ENCODE data around the gene MRPS33.
"Not testable (repeated sequence)": the region's sequence is repeated elsewhere in the genome, so short reads cannot be mapped to it uniquely, and the experiment has no call there.

MRPS33 gene

DNA sequence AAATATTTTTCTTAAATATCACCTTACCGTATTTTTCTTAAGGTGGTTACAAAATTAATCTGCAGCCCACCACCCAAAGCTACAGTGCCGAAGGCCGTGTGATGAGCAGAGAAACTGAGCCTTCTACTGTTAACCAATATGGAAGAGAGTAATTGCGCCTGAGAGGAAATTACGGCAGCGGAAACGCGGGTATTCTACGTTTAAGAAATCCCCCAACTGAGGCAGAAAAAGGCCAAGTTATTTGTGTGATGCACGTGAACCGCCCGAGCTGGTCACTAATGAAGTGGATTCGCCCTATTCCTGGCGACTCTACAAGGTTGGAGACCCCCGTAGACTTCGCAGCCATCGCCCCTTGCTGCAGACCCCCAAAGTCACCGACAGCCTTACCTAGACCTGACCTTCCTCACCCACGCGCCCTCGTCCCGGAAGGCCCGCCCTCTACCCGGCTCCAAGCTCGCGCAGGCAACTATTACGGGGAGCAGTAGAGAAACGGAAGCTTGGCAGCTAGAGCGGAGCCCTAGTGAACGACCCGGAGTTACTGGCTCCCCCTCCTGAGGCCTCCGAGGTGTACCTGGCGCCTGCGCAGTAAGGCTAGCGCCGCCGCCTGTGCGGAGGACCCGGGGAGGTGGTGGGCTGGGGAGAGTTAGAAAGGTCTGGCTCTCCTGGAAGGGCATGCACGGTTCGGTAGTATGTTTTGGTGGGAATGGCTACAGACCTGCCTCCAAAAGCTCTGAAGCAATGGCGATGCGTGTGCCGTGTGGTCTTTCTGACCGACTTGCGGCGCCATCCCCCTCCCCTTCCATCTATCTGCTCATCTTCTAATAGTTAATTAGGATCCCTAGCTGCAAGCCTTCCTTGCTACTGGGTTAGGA is at the start of gene MRPS33:
Gene MRPS33 (minus strand): TSS at position 429 of the 872 bp plus-strand sequence. CDS start 4,319 bp downstream, outside the sequence.
- peak; percentile 91 for DNase-seq

DNA sequence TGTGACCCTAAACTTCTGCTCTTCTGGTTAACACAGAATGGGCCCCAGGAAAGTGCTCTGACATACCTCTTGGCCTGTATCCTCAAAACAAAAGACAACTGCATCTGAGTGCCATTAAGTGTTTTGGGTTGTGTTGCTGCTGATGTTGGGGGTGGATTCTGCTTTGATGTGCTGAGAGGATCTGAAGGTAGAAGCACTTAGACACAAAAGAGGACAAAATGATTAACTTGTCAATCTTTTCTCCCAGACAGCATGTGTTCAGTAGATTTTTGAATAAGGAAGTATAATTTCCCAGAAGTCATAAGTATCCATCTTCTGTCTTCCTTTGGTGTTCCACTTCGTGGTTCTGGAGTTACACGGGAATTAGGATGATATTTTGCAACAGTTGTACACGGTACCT is 43.0 kb upstream of the MRPS33 start:
- DNase-seq, result no peak

DNA sequence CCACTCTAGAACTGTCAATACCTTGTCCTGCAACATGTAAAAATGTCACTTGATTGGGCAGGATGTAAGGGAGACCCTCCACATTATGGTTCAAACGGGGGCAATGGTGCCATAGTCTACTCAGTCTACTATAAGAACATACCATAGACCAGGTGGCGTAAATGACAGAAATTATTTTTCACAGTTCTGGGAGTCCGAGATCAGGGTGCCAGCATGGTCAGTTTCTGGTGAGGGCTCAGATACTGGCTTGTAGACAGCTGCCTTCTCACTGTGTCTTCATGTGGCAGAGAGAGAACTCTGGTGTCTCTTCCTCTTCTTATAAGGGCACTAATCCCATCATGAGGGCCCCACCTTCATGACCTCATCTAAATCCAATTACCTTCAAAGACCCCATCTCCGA is 40.4 kb upstream of the MRPS33 start:
- DNase-seq, result no peak

DNA sequence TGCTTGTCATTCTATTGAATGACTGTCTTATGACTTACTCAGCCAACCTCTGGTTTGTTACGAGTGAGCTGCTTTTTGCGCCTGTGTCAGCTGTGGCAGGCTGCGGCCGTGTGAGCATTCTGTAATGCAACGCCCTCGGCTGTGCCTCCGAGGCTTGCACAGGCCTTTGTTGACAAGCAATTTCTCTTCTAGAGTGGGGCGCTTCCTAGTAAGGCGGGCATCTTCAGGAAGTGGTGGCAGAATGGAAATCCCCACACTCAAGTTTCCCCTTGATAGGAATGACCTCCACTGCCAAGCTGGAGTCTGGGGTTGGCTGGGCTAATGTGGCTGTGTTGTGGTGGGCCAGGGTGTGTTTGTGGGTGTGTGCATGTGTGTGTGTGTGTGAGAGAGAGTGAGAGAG is 38.9 kb upstream of the MRPS33 start:
- peak; percentile 11 for DNase-seq

DNA sequence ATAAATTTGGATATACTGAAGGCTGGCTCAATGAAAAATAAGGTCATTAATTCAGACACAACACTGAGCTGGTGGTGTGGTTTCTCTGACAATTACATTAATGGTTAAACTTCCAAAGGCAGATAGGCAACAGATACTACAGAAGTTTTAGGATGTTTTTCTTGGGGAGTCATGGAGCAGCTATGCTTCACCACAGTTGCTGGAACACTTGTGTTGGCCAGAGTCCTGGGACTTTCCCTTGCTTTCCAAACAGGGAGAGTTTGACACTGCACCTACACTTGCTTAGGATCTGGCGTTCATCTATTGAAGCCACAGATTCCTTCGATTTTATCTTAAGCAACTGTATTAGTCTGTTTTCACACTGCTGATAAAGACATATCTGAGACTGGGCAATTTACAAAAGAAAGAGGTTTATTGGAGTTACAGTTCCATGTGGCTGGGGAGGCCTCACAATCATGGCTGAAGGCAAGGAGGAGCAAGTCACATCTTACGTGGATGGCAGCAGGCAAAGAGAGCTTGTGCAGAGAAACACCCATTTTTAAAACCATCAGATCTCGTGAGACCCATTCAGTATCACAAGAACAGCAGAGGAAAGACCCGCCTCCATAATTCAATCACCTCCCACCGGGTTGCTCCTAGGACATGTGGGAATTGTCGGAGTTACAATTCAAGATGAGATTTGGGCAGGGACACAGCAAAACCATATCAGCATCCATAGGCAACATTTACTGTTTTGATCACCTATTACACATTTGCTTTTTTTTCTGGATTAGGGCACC is 31.3 kb upstream of the MRPS33 start:
- DNase-seq, result no peak

DNA sequence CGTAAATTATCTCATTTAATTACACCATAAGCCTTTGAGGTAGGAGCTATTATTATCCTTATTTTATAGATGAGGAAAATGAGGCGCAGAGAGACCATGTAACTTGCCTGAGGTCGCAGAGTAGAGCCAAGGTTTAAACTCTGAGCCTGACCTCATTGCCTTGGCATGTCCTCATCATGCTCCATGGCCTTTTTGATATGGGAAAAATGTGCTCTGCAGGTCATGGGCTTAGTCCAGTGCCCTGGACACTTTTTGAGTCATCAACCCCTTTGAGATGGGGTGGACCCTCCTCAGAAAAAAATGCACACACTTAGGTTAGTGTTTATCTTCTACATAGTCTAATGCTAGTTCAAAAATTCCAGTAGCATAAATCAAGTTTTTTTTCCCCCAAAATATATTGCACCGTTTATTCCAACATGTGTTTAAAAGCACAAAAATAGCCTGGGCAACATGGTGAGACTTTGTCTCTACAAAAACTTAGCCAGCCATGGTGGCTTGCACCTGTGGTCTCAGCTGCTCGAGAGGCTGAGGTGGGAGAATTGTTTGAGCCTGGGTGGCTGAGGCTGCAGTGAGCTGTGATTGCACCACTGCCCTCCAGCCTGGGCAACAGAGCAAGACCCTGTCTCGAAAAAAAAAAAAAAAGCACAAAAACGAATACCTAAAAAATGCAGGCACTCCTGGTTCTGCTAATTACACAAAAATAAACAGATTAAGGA is 30.5 kb upstream of the MRPS33 start:
- DNase-seq, result no peak

DNA sequence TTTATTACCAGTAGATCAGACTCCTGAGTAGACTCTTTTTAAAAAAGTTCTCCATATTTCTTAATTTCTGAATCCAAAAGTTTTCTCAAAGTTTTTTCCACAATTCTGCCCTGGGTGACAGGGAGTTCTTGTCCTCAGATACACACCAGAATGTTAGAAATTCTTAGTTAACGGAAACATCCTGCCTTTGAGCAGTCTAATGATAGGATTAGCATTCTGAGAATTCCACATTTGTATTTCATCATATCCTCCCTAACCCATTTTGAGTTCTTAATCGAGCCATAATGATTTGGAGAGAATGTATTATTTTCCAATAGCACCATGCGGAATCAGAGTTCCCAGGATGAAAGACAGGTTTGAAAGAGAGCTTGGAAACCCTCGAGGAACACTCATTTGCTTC is 28.9 kb upstream of the MRPS33 start:
- DNase-seq, result no peak

DNA sequence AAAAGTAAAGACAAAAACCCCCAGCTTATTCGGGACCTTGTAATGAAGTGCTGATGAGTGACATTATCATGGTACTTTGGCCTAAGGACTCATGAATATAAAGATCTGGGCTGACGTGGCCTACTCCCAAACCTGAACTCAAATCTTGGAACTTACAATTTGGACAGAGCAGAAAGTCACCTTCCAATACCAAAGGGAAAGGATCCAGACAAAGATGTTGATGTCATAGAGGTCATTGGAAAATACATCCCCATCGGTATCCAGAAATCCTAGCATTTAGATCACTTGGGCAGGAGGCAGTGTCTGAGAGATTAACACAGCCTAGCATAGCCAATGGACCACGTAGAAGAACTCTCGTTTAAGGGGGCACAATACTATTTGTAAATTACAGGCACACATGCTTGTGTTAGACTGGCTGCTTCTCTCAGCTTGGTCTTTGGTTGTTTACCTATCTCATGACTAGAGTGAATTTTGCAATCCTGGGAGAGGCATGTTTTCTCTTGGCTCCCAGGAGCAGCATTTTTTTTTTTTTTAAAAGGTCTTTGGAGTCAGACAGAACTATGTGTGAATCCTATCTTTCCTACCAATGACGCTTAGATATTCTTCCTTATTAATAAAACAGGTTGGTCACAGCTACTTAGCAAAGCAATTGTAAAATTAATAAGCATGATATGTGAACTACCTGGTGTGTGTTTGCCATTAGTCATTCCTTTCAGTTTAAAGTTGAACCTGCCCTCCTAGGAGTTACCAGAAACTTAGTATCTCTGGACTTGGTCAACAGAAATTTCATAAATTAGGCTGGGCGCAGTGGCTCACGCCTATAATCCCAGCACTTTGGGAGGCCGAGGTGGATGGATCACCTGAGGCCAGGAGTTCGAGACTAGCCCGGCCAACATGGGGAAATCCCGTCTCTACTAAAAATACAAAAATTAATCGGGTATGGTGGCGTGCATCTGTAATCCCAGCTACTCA is 27.8 kb upstream of the MRPS33 start:
- no peak for DNase-seq

DNA sequence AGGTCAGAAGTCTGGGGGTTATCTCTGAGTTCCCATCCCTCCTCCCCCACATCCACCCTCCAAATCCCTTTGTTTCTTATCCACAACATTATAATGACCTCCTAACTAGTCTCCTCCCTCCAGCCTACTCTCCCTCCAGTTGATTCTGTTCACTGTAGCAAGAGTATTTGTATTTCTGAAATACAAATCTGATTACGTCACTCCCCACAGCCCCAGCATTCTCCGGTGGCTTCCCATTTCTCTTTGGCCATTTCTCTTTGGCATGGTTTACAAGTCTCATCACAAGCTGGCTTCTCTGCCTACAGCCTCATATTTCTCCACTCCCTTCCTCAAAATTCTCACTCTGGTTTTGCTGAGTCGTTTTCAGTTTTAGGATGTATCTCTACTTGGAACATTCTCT is 24.6 kb upstream of the MRPS33 start:
- no peak for DNase-seq

DNA sequence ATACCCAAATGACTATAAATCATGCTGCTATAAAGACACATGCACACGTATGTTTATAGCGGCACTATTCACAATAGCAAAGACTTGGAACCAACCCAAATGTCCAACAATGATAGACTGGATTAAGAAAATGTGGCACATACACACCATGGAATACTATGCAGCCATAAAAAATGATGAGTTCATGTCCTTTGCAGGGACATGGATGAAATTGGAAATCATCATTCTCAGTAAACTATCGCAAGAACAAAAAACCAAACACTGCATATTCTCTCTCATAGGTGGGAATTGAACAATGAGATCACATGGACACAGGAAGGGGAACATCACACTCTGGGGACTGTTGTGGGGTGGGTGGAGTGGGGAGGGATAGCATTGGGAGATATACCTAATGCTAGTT is 23.3 kb upstream of the MRPS33 start:
- not testable (repeated sequence) for DNase-seq

DNA sequence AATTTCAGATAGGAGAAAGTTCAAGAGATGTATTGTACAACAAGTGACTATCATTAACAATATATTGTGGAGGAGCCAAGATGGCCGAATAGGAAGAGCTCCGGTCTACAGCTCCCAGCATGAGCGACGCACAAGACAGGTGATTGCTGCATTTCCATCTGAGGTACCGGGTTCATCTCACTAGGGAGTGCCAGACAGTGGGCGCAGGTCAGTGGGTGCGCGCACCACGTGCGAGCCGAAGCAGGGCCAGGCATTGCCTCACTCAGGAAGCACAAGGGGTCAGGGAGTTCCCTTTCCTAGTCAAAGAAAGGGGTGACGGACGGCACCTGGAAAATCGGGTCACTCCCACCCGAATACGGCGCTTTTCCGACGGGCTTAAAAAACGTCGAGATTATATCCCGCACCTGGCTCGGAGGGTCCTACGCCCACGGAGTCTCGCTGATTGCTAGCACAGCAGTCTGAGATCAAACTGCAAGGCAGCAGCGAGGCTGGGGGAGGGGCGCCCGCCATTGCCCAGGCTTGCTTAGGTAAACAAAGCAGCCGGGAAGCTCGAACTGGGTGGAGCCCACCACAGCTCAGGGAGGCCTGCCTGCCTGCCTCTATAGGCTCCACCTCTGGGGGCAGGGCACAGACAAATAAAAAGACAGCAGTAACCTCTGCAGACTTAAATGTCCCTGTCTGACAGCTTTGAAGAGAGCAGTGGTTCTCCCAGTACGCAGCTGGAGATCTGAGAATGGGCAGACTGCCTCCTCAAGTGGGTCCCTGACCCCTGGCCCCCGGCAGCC is 18.0 kb upstream of the MRPS33 start:
- not testable (repeated sequence) for DNase-seq

DNA sequence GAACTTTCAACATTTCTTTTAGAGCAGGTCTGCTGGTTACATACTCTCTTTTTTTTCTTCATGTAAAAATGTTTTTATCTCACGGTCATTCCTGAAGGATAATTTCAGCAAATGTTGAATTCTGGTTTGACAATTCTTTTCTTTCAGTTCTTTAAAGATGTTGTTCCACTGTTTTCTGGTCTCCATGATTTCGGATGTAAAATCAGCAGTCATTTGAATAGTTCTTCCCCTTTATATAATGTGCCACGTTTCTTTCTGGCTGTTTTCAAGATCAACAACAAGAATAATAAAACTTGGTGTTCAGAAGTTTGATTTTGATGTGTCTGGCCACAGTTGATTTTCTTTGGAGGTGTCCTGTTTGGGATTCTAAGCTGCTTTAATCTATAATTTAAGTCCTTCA is 14.0 kb upstream of the MRPS33 start:
- DNase-seq, result no peak

DNA sequence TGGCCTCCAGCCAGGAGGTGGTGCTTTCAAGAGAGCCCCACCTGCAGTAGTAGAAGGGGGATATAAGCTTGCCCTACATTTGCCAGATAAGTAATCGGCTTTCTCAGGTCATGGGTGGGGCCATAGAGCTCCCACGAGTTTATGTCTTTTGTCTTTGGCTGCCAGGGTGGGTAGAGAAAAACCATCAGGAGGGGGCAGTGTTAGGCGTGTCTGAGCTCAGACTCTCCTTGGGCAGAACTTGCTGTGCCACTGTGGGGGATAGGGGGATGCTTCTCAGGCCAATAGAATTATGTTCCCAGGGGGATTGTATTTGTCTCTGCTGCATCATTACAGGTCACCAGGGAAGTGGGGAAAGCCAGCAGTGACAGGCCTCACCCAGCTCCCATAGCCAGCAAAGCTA is 12.3 kb upstream of the MRPS33 start:
- DNase-seq, result no peak

DNA sequence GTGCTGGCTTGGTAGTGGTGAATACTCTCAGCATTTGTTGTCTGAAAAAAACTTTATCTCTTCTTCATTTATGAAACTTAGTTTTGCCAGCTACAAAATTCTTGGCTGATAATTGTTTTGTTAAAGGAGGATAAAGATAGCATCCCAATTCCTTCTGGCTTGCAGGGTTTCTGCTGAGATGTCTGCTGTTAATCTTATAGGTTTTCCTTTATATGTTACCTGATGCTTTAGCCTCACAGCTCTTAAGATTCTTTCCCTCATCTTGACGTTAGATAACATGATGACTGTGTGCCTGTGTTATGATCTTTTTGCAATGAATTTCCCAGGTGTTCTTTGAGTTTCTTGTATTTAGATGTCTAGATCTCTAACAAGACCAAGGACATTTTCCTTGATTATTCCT is 9.9 kb upstream of the MRPS33 start:
- DNase-seq, result no peak

DNA sequence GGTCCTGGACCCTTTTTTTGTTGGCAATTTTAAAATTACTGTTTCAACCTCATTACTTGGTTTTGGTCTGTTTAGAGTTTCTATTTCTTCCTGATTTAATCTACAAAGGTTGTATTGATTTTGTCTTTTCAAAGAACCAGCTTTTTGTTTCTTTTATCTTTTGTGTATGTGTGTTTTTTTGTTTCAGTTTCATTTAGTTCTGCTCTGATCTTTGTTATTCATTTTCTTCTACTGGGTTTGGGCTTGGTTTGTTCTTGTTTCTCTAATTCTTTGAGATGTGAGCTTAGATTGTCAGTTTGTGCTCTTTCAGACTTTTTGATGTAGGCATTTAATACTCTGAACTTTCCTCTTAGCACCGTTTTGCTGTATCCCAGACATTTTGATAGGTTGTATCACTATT is 8.5 kb upstream of the MRPS33 start:
- no peak for DNase-seq

DNA sequence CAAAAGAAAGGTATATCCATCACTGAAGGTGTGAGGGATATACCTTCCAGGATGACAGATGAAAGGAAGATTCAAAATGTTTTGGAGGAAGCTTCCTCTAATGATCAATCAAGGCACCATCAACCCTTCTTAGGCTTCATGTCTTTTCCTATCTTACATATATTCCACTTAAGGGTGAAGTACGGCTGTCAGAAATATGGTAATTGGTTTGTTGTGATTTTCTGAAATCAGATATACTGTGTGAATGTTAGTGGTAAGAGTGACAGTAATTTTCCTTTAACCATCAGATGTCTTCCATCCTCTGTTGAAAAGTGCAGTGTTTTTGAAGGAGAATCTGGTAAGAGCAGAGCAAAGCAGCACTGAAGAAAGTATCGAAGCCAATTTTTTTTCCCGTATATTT is 2.8 kb upstream of the MRPS33 start:
- no peak for DNase-seq

DNA sequence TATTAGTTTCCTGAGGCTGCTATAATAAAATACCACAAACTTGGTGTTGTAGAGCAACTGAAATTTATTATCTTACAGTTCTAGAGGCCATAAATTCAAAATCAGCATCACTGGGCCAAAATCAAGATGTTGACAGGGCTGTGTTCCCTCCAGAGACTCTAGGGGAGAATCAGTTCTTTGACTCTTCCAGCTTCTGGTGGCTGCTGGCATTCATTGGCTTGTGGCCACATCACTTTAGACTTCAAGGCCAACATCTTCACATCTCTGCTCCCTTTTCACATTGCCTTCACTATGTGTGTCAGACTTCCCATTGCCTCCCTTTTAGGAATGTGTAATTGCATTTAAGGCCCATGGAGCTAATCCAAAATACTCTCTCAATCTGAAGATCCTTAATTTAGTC is 1.6 kb upstream of the MRPS33 start:
- DNase-seq, result no peak

DNA sequence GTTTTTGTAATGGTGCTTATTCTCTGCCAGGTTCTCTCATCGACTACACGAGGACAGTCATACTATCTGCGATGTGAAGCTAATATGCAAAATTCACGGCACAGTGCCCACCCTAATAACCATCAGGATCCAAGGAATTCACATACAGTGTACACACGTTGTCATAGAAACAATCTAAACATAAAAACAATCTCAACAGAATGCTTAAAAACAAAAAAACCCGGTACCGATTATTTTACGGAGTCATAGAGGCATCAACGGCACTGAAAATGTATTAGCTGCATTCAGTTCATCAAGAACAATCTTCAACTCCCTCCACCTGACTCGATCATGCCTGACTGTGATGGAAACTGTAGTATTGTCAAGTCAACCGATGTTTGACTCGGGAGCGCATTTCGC is 628 bp downstream of the MRPS33 start:
- no peak for DNase-seq

DNA sequence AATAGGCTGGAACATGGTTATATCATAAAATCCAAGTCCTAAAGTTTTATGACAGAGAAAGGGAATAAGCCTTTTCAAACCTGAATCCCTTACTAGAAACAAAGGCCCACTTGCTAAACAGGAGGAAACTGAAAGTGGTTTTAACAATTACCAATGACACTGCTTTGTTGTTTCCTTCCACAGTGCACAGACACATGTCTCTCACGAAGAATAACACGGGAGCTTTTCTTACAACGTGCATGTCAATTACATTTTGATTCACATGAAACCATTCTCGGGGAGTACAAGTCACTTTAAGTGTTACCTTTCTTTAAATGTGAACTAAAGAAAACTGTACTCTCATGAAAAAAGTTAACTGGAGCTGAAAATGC is 1.4 kb downstream of the MRPS33 start:
- no peak for DNase-seq

DNA sequence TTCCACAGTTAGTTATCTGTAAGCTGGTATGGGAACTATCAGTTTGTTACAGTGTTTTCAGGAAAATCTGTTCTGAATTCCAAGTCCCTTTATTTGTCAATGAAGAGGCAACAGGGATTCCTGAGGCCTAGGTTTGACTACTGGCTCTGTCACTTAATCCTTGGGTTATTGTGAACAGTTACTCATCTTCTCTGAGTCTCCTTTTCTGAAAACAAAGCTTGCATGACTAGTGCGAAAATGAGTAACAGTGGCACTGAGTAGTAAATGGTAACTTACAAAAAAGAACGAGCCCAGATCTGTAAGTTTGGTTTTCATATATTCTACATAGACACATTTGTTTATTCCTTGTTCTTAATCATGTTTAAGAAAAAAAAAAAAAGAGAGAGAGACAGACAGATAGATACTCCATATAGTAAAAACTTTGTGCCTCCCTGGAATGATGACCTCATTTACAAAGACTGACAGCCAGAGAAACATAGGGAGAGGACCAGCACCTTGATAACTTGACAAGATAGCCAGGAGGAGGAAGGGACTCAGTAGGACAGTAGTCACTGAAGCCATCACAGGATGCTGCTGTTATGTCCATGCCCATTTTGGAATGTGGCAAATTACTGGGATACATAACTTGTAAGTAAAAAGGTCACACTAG is 1.9 kb downstream of the MRPS33 start:
- DNase-seq, result no peak

All from stimulated activated CD4-positive, alpha-beta T cell treated with anti-CD3 and anti-CD28 coated beads, Interleukin-12 subunit alpha, Interleukin-12 subunit beta, amount 100 ng/mL, for 4 hours (primary cell).